Measurements from ENCODE around the gene TJAP1.
"Not testable (repeated sequence)": the region's sequence is repeated elsewhere in the genome, so short reads cannot be mapped to it uniquely, and the experiment has no call there.

Gene TJAP1

DNA sequence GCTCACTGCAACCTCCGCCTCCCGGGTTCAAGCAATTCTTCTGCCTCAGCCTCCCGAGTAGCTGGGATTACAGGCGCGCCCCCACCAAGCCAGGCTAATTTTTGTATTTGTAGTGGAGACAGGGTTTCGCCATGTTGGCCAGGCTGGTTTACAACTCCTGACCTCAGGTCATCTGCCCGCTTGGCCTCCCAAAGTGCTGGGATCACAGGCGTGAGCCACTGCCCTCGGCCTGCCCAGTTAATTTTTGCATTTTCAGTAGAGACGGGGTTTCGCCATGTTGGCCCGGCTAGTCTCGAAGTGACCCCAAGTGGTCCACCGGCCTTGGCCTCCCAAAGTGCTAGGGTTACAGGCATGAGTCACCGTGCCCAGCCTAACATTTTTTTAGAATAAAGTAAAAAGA, 19.2 kb upstream of the TJAP1 start:
- not testable (repeated sequence) for ATAC-seq

DNA sequence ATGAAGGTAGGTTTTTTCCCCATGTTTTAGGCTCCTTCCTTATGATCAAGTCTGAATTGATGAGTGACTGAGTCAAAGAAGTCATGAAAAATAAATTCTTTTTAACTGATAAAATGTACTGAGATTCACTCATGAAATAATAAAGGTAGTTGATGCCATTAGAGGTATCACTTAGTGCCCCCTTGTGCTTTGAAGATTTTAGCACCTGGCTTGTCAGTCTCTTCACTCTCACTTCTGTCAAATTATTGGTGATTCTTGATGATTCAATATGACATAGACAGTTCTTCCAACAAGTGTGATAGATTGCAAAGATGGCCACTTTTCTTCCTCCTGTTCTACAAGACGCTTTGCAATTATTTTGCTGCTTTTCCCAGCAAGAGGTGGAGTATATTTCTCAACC, 17.8 kb upstream of the TJAP1 start:
- ATAC-seq: no peak
- TF ChIP-seq TCF4 (CRISPR knock-in tag; IDR thresholded peaks at IDR 0.05; ENCODE audit: borderline replicate concordance) (no peak), ZFP30 (CRISPR knock-in tag; IDR thresholded peaks at IDR 0.05) (no peak), ZNF8 (CRISPR knock-in tag; IDR thresholded peaks at IDR 0.05) (no peak)
- TF ChIP-seq, protein P1, sequence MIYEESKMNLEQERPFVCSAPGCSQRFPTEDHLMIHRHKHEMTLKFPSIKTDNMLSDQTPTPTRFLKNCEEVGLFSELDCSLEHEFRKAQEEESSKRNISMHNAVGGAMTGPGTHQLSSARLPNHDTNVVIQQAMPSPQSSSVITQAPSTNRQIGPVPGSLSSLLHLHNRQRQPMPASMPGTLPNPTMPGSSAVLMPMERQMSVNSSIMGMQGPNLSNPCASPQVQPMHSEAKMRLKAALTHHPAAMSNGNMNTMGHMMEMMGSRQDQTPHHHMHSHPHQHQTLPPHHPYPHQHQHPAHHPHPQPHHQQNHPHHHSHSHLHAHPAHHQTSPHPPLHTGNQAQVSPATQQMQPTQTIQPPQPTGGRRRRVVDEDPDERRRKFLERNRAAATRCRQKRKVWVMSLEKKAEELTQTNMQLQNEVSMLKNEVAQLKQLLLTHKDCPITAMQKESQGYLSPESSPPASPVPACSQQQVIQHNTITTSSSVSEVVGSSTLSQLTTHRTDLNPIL (CRISPR knock-in tag; IDR thresholded peaks at IDR 0.05; ENCODE audit: low read depth): no peak

DNA sequence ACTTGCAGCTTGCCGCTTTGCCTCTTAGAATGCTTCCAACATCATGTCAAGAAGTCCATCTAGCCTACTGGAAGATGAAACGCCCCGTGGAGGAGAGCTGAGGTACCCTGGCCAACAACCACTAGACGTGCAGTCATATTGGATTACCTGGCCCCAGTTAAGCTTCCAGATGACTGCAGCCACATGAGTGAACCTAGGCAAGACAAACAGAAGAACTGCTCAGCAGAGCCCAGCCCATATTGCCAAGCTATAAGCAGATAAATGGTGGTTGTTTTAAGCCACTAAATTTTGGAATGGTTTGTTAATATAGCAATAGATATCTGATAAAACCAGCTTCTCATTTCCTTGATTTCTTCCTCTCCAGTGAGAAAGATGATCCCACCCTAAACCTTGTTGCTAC, 17.3 kb upstream of the TJAP1 start:
- TF ChIP-seq ZC3H10 (CRISPR knock-in tag; IDR thresholded peaks at IDR 0.05) (no peak), TOX (CRISPR knock-in tag; IDR thresholded peaks at IDR 0.05; ENCODE audit: borderline replicate concordance) (no peak), BACH2 (CRISPR knock-in tag; IDR thresholded peaks at IDR 0.05; ENCODE audit: borderline replicate concordance) (no peak), ISL1 (CRISPR knock-in tag; IDR thresholded peaks at IDR 0.05) (no peak), CSDC2 (CRISPR knock-in tag; IDR thresholded peaks at IDR 0.05) (no peak), GLIS3 (CRISPR knock-in tag; IDR thresholded peaks at IDR 0.05) (no peak), ZNF8 (CRISPR knock-in tag; IDR thresholded peaks at IDR 0.05) (no peak), ZFP3 (CRISPR knock-in tag; IDR thresholded peaks at IDR 0.05) (no peak), ZFP30 (CRISPR knock-in tag; IDR thresholded peaks at IDR 0.05) (no peak), OSR1 (CRISPR knock-in tag; IDR thresholded peaks at IDR 0.05) (no peak), PPARA (CRISPR knock-in tag; IDR thresholded peaks at IDR 0.05; ENCODE audit: borderline replicate concordance) (no peak), ZNF565 (CRISPR knock-in tag; conservative IDR thresholded peaks at IDR 0.05; ENCODE audit: low read depth) (no peak), SNAI2 (CRISPR knock-in tag; IDR thresholded peaks at IDR 0.05) (no peak)
- TF ChIP-seq, protein P2, sequence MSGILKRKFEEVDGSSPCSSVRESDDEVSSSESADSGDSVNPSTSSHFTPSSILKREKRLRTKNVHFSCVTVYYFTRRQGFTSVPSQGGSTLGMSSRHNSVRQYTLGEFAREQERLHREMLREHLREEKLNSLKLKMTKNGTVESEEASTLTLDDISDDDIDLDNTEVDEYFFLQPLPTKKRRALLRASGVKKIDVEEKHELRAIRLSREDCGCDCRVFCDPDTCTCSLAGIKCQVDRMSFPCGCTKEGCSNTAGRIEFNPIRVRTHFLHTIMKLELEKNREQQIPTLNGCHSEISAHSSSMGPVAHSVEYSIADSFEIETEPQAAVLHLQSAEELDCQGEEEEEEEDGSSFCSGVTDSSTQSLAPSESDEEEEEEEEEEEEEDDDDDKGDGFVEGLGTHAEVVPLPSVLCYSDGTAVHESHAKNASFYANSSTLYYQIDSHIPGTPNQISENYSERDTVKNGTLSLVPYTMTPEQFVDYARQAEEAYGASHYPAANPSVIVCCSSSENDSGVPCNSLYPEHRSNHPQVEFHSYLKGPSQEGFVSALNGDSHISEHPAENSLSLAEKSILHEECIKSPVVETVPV (CRISPR knock-in tag; IDR thresholded peaks at IDR 0.05): no peak
- TF ChIP-seq, protein P1 (CRISPR knock-in tag; IDR thresholded peaks at IDR 0.05; ENCODE audit: low read depth): no peak
- TF ChIP-seq, protein P3, sequence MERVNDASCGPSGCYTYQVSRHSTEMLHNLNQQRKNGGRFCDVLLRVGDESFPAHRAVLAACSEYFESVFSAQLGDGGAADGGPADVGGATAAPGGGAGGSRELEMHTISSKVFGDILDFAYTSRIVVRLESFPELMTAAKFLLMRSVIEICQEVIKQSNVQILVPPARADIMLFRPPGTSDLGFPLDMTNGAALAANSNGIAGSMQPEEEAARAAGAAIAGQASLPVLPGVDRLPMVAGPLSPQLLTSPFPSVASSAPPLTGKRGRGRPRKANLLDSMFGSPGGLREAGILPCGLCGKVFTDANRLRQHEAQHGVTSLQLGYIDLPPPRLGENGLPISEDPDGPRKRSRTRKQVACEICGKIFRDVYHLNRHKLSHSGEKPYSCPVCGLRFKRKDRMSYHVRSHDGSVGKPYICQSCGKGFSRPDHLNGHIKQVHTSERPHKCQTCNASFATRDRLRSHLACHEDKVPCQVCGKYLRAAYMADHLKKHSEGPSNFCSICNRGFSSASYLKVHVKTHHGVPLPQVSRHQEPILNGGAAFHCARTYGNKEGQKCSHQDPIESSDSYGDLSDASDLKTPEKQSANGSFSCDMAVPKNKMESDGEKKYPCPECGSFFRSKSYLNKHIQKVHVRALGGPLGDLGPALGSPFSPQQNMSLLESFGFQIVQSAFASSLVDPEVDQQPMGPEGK (CRISPR knock-in tag; IDR thresholded peaks at IDR 0.05; ENCODE audit: borderline replicate concordance): no peak
- TF ChIP-seq, protein P4, sequence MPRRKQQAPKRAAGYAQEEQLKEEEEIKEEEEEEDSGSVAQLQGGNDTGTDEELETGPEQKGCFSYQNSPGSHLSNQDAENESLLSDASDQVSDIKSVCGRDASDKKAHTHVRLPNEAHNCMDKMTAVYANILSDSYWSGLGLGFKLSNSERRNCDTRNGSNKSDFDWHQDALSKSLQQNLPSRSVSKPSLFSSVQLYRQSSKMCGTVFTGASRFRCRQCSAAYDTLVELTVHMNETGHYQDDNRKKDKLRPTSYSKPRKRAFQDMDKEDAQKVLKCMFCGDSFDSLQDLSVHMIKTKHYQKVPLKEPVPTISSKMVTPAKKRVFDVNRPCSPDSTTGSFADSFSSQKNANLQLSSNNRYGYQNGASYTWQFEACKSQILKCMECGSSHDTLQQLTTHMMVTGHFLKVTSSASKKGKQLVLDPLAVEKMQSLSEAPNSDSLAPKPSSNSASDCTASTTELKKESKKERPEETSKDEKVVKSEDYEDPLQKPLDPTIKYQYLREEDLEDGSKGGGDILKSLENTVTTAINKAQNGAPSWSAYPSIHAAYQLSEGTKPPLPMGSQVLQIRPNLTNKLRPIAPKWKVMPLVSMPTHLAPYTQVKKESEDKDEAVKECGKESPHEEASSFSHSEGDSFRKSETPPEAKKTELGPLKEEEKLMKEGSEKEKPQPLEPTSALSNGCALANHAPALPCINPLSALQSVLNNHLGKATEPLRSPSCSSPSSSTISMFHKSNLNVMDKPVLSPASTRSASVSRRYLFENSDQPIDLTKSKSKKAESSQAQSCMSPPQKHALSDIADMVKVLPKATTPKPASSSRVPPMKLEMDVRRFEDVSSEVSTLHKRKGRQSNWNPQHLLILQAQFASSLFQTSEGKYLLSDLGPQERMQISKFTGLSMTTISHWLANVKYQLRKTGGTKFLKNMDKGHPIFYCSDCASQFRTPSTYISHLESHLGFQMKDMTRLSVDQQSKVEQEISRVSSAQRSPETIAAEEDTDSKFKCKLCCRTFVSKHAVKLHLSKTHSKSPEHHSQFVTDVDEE (CRISPR knock-in tag; IDR thresholded peaks at IDR 0.05): no peak
- ATAC-seq: no peak

DNA sequence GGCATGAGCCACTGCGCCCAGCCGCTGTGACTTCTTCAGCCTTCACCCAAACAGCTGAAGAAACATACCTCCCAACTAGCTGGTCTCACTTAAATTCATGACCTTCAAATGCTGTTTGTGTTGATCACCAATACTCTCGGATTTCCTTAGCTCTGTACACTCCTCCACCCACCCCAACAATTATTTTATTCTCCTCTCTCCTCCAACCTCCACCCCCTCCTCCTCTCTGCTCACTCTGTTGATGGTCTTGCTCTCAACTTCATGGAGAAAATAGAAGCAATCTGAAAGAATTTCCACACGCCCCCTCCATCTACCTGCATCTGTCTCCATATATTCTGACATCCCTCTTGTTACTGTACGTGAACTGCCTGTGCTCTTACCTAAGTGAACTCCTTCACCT, 15.4 kb upstream of the TJAP1 start:
- TF ChIP-seq ZNF70 (CRISPR knock-in tag; IDR thresholded peaks at IDR 0.05) (no peak), ARNTL (CRISPR knock-in tag; IDR thresholded peaks at IDR 0.05; ENCODE audit: borderline replicate concordance, low read depth) (no peak), ZNF565 (CRISPR knock-in tag; conservative IDR thresholded peaks at IDR 0.05; ENCODE audit: low read depth) (no peak), PPARA (CRISPR knock-in tag; IDR thresholded peaks at IDR 0.05; ENCODE audit: borderline replicate concordance) (no peak), BACH2 (CRISPR knock-in tag; IDR thresholded peaks at IDR 0.05; ENCODE audit: borderline replicate concordance) (no peak), ZNF8 (CRISPR knock-in tag; IDR thresholded peaks at IDR 0.05) (no peak), ZFP30 (CRISPR knock-in tag; IDR thresholded peaks at IDR 0.05) (no peak)
- TF ChIP-seq, protein P1 (CRISPR knock-in tag; IDR thresholded peaks at IDR 0.05; ENCODE audit: low read depth): no peak
- TF ChIP-seq, protein P5, sequence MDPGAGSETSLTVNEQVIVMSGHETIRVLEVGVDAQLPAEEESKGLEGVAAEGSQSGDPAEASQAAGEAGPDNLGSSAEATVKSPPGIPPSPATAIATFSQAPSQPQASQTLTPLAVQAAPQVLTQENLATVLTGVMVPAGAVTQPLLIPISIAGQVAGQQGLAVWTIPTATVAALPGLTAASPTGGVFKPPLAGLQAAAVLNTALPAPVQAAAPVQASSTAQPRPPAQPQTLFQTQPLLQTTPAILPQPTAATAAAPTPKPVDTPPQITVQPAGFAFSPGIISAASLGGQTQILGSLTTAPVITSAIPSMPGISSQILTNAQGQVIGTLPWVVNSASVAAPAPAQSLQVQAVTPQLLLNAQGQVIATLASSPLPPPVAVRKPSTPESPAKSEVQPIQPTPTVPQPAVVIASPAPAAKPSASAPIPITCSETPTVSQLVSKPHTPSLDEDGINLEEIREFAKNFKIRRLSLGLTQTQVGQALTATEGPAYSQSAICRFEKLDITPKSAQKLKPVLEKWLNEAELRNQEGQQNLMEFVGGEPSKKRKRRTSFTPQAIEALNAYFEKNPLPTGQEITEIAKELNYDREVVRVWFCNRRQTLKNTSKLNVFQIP (CRISPR knock-in tag; IDR thresholded peaks at IDR 0.05; ENCODE audit: borderline replicate concordance, low read depth): no peak
- no peak for ATAC-seq
